Caco-2 (cell line): Measurements from ENCODE around the gene COX17. TPM values are rescaled to one million over a fixed set of nuclear protein-coding genes. Genes with fewer than 3 reads are reported as not detected.

Experiments used
- BruUV-seq: library from RNA; stranded (reverse); fragments of 400-500 nt; replicated peaks from 2 replicates; lab custom pipeline; 2021; lab: Mats Ljungman, UMichigan
- CTCF ChIA-PET: fragments of 300-600 bp; sonication (Branson Sonifier 250); formaldehyde crosslinking; loops from one replicate; lab custom pipeline; 2022; ENCODE audit warnings: antibody characterized with exemption; lab: Charles Lee
- POLR2A ChIA-PET: fragments of 300-600 bp; sonication (Branson Sonifier 250); formaldehyde crosslinking; loops from one replicate; lab custom pipeline; 2022; ENCODE audit warnings: antibody characterized with exemption; lab: Charles Lee
- DNase-seq, 2 experiments: peaks; one replicate each; pipeline versions ENCODE4 v3.0.0 to v3.0.0-alpha.2; 2020 to 2022
- H3K27me3 ChIP-seq: replicated peaks from 2 replicates; pipeline ENCODE4 v1.6.0; 2011; ENCODE audit warnings: low read length; ENCODE audit not compliant: control insufficient read depth, insufficient read depth
- H3K36me3 ChIP-seq: 2 replicates; pipeline ENCODE4 v1.5.1; 2011; ENCODE audit warnings: low read length; ENCODE audit not compliant: control insufficient read depth, insufficient read depth
- H3K4me1 ChIP-seq: fragments of 250-450 bp; sonication (Bioruptor Pico); 2 replicates; pipeline ENCODE4 v1.5.1; 2020; ENCODE audit warnings: mild to moderate bottlenecking
- H3K4me3 ChIP-seq: 2 replicates; pipeline ENCODE4 v1.5.1; 2011; ENCODE audit warnings: low read depth, mild to moderate bottlenecking, control low read depth, low read length
- H3K9me3 ChIP-seq: fragments of 250-450 bp; sonication (Bioruptor Pico); 2 replicates; pipeline ENCODE4 v1.5.1; 2020; ENCODE audit warnings: mild to moderate bottlenecking, moderate library complexity
- H3K27ac Mint-ChIP-seq: one replicate; pipeline ENCODE4 v1.8.0; 2022; ENCODE audit warnings: mixed read lengths; ENCODE audit not compliant: unreplicated experiment
- H3K27me3 Mint-ChIP-seq: one replicate; pipeline ENCODE4 v1.8.0; 2022; ENCODE audit warnings: mixed read lengths; ENCODE audit not compliant: insufficient read depth, unreplicated experiment
- H3K36me3 Mint-ChIP-seq: one replicate; pipeline ENCODE4 v1.8.0; 2022; ENCODE audit warnings: mild to moderate bottlenecking, mixed read lengths; ENCODE audit not compliant: insufficient read depth, unreplicated experiment
- H3K4me1 Mint-ChIP-seq: one replicate; pipeline ENCODE4 v1.8.0; 2022; ENCODE audit warnings: low read depth, mixed read lengths; ENCODE audit not compliant: unreplicated experiment
- H3K4me3 Mint-ChIP-seq: one replicate; pipeline ENCODE4 v1.8.0; 2022; ENCODE audit warnings: mild to moderate bottlenecking, moderate library complexity, mixed read lengths; ENCODE audit not compliant: unreplicated experiment
- H3K9me3 Mint-ChIP-seq: one replicate; pipeline ENCODE4 v1.8.0; 2022; ENCODE audit warnings: mixed read lengths; ENCODE audit not compliant: unreplicated experiment
- CTCF ChIP-seq, 2 experiments: fragments of 200-600 bp in 1 of 2; IDR thresholded peaks; 1 replicate in 1 of 2; 2 replicates in 1 of 2; pipeline versions ENCODE4 v1.5.1 to v1.8.0; 2011 to 2022; ENCODE audit warnings: antibody characterized with exemption in 1 of 2, control low read depth in 1 of 2, inconsistent platforms in 1 of 2, low read depth in 1 of 2, low read length in 1 of 2, mild to moderate bottlenecking in 1 of 2, moderate library complexity in 1 of 2; ENCODE audit not compliant: insufficient read depth in 1 of 2, severe bottlenecking in 1 of 2, unreplicated experiment in 1 of 2
- intact Hi-C: fragments of 100-400 bp; cut with micrococcal nuclease; formaldehyde crosslinking; loops from one replicate; pipeline ENCODE4 v1.10.0; 2022; ENCODE audit not compliant: unreplicated experiment
- total RNA-seq: library from RNA; stranded (reverse); gene quantifications from 2 replicates; pipeline ENCODE4 v1.2.3, GENCODE V29; 2022

The COX17 gene
- total RNA-seq, 1 experiment from 2014 or later, result 43.6 TPM

- Histone ChIP-seq H3K9me3 (no peaks in the 10 kb centered on the region), H3K27me3 (no peaks in the 10 kb centered on the region), H3K4me1 (peaks cover 13% of the 10 kb centered on the region), H3K36me3 (no peaks in the 10 kb centered on the region), H3K4me3 (no peak overlapping the region)
- H3K27me3 Mint-ChIP-seq, result no peaks in the 10 kb centered on the region
- no peak overlapping the region for H3K4me3 Mint-ChIP-seq
- H3K36me3 Mint-ChIP-seq, result peaks cover 8% of the 10 kb centered on the region
- intact Hi-C loops, result no loop called here
- H3K4me1 Mint-ChIP-seq, result no peaks in the 10 kb centered on the region
- H3K27ac Mint-ChIP-seq, result no peak overlapping the region
- BruUV-seq, result no TSS peak
- CTCF ChIA-PET, result no interaction called here
- no peak for DNase-seq
- H3K9me3 Mint-ChIP-seq, result no peaks in the 10 kb centered on the region
- POLR2A ChIA-PET, result no interaction called here
- no peak for TF ChIP-seq CTCF (IDR thresholded peaks at IDR 0.05; ENCODE audit: insufficient read depth in 1 of 2, low read depth in 1 of 2, low read length in 1 of 2, severe bottlenecking in 1 of 2, unreplicated experiment in 1 of 2)
Measured at GRCh38 chr3:119663885-119664284, 13.3 kb downstream of the COX17 start.

- TF ChIP-seq CTCF (IDR thresholded peaks at IDR 0.05; ENCODE audit: insufficient read depth in 1 of 2, low read depth in 1 of 2, low read length in 1 of 2, severe bottlenecking in 1 of 2, unreplicated experiment in 1 of 2), result no peak
- Histone ChIP-seq H3K27me3 (no peaks in the 10 kb centered on the region), H3K36me3 (no peaks in the 10 kb centered on the region), H3K4me3 (no peak overlapping the region), H3K9me3 (no peaks in the 10 kb centered on the region), H3K4me1 (peaks cover 13% of the 10 kb centered on the region)
- H3K27me3 Mint-ChIP-seq, result no peaks in the 10 kb centered on the region
- H3K9me3 Mint-ChIP-seq, result no peaks in the 10 kb centered on the region
- no peak overlapping the region for H3K4me3 Mint-ChIP-seq
- BruUV-seq, result no TSS peak
- no peaks in the 10 kb centered on the region for H3K4me1 Mint-ChIP-seq
- H3K36me3 Mint-ChIP-seq, result peaks cover 8% of the 10 kb centered on the region
- DNase-seq, result no peak
- CTCF ChIA-PET, result no interaction called here
- POLR2A ChIA-PET, result interaction anchor here (0.7 kb wide), 1 partner anchor 63 kb away, joined by 3 read pairs; no protein-coding TSS in a partner anchor
- no peak overlapping the region for H3K27ac Mint-ChIP-seq
- intact Hi-C loops, result no loop called here
Measured at GRCh38 chr3:119662604-119663373, 14.4 kb downstream of the COX17 start.

GRCh38 chr3:119660474-119661440 lies 16.4 kb downstream of the COX17 start, which contains the start of gene POPDC2:
Gene POPDC2 (minus strand): TSS chr3:119660589. CDS start chr3:119660423, 166 bp downstream.
- H3K27me3 ChIP-seq, result no peaks in the 10 kb centered on the region; the same call in 1 of the 2 replicates
- BruUV-seq, result no TSS peak
- no peaks in the 10 kb centered on the region for H3K27me3 Mint-ChIP-seq
- DNase-seq, result no peak
- intact Hi-C loops, result no loop called here
- H3K4me1 Mint-ChIP-seq, result no peaks in the 10 kb centered on the region
- no peak within 1 kb of the TSS for H3K4me3 Mint-ChIP-seq
- no peak for TF ChIP-seq CTCF (IDR thresholded peaks at IDR 0.05; ENCODE audit: insufficient read depth in 1 of 2, low read depth in 1 of 2, low read length in 1 of 2, severe bottlenecking in 1 of 2, unreplicated experiment in 1 of 2)
- no peaks in the 10 kb centered on the region for H3K9me3 ChIP-seq
- ChIA-PET POLR2A (no interaction called here), CTCF (no interaction called here)
- no peaks in the 10 kb centered on the region for H3K36me3 ChIP-seq
- H3K4me1 ChIP-seq, result peaks cover 12% of the 10 kb centered on the region
- H3K4me3 ChIP-seq, result no peak within 1 kb of the TSS
- H3K36me3 Mint-ChIP-seq, result no peaks in the 10 kb centered on the region
- no peak within 1 kb of the TSS for H3K27ac Mint-ChIP-seq
- no peaks in the 10 kb centered on the region for H3K9me3 Mint-ChIP-seq
